ENCODE measurements around the gene CCNE1. TPM values are rescaled to one million over a fixed set of nuclear protein-coding genes. Genes with fewer than 3 reads are reported as not detected.

The CCNE1 gene
- total and polyA plus RNA-seq, 8 donors: 3.6 to 5.8 (median 4.4) TPM

DNA sequence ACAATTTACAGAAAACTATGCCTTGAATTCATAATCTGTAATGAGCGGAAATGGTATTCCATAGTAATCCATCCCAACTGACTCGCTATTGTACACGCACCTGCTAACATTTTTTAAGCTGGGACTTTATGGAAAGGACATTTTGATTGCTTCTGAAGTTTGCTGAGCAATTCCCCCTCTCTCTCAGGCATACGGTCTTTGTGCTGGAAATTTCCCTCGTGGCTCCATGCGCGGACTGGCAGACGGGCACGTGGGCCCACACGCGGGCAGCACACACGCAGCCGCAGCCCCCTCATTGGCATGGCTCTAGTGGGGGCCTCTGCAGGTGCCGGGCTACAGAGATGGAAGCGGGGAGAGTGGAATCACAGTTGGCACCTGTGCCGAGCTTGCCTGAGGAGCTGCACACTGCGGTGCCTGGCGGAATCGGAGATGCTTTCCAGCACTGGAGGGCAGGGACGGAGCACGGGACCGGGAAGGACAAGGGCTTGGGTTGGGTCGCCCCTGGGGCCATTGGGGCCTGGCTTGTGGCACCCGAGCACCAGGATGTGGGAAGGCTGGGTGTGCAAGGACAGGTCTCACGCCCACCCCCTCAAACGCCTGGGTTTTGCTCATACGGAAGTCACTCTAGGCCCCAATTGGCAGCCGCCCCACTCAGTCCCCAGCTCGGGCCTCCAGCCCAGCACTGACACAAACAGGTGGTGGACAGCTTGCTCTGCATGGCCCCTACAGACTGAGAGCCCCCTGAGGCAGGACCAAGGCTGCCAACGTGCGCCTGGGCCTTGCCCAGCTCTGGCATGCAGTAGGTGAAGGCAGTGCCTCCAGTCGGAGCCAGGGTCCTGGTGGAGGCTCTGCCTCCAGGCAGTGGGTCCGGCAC, 30.2 kb upstream of the CCNE1 start:
- Histone ChIP-seq H3K36me3 (no peaks in the 10 kb centered on the region), H3K9me3 (no peaks in the 10 kb centered on the region), H3K4me1 (no peaks in the 10 kb centered on the region), H3K4me3 (no peak overlapping the region), H3K27me3 (no peaks in the 10 kb centered on the region), H3K27ac (no peak overlapping the region)
- no peak for ATAC-seq
- TF ChIP-seq, protein P1, sequence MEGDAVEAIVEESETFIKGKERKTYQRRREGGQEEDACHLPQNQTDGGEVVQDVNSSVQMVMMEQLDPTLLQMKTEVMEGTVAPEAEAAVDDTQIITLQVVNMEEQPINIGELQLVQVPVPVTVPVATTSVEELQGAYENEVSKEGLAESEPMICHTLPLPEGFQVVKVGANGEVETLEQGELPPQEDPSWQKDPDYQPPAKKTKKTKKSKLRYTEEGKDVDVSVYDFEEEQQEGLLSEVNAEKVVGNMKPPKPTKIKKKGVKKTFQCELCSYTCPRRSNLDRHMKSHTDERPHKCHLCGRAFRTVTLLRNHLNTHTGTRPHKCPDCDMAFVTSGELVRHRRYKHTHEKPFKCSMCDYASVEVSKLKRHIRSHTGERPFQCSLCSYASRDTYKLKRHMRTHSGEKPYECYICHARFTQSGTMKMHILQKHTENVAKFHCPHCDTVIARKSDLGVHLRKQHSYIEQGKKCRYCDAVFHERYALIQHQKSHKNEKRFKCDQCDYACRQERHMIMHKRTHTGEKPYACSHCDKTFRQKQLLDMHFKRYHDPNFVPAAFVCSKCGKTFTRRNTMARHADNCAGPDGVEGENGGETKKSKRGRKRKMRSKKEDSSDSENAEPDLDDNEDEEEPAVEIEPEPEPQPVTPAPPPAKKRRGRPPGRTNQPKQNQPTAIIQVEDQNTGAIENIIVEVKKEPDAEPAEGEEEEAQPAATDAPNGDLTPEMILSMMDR (IDR thresholded peaks at IDR 0.05): no peak
- peak in 2 of 4 donors; percentile 46 to 71 for DNase-seq
- intact Hi-C loops (cut with DNase I): no loop called here

DNA sequence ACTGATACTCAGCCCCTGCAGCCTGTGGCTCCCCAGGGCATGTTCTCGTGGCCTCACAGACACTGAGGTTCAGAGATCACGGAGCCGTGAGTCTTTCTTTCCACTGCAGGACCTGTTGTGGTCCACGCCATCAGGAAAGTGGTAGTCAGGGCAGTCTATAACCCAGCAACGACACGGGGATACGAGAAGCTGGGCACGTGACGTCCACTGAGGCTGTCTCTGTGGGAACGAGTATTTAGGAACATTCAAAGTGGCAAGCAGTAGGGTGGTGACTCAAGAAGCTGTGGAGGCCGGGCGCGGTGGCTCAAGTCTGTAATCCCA, 29.6 kb upstream of the CCNE1 start:
- intact Hi-C loops (cut with DNase I): no loop called here
- DNase-seq (no peak), ATAC-seq (no peak)
- no peaks in the 10 kb centered on the region for H3K9me3 ChIP-seq
- no peaks in the 10 kb centered on the region for H3K36me3 ChIP-seq
- no peak overlapping the region for H3K27ac ChIP-seq
- no peak overlapping the region for H3K4me3 ChIP-seq
- H3K4me1 ChIP-seq: no peaks in the 10 kb centered on the region
- no peaks in the 10 kb centered on the region for H3K27me3 ChIP-seq
- TF ChIP-seq, protein P1 (IDR thresholded peaks at IDR 0.05): no peak

DNA sequence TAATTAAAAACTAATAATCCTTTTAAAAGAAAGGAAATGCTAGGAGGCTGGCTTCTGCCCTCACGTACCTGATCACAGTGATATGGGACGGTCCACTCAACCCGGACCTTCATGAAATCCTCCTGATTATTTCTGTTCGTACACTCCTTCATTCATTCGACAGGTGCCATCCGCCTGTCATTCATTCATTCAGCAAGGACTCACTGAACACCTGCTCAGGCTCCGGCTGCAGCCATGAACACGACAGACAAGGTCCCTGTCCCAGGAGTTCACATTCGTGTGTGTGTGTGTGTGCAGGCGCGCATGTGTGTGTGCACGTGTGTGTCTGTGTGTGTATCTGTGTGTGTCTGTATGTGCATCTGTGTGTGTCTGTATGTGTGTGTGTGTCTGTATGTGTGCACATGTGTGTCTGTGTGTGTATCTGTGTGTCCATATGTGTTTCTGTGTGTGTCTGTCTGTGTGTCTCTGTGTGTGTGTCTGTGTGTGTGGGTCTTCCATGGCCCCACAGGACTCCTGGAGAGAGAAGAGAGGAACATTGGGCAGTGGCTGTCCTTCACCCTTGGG, 28.1 kb upstream of the CCNE1 start:
- H3K4me1 ChIP-seq: no peaks in the 10 kb centered on the region
- no peak overlapping the region for H3K4me3 ChIP-seq
- TF ChIP-seq, protein P1 (IDR thresholded peaks at IDR 0.05): no peak
- ATAC-seq (no peak), DNase-seq (peak in 1 of 4 donors; percentile 42)
- H3K36me3 ChIP-seq: no peaks in the 10 kb centered on the region
- H3K27me3 ChIP-seq: no peaks in the 10 kb centered on the region
- H3K27ac ChIP-seq: no peak overlapping the region
- no peaks in the 10 kb centered on the region for H3K9me3 ChIP-seq
- intact Hi-C loops (cut with DNase I): no loop called here

DNA sequence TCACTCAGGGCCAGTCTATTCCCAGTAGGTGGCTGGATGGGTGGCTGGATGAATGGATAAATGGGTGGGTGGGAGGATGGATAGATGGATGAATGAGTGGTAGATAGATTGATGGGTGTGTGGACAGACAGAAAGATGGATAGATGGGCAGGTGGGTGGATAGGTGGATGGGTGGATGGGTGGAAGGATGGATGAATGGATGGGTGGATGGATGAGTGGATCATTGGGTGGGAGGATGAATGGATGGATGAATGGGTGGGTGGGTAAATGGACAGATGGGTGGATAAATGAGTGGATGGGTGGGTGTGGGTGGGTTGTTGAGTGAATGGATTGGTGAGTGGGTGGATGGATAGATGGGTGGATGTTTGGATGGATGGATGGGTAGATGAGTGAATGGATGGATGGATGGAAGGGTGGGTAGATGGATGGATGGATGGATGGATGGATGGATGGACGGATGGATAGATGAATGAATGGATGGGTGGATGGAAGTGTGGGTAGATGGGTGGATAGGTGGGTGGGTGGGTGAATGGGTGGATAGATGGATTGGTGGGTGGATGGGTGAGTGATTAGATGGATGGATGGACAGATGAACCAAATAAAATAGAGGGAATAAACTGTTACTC, 27.1 kb upstream of the CCNE1 start:
- TF ChIP-seq, protein P1 (IDR thresholded peaks at IDR 0.05): no peak
- no peaks in the 10 kb centered on the region for H3K36me3 ChIP-seq
- ATAC-seq (no peak), DNase-seq (no peak)
- H3K4me3 ChIP-seq: no peak overlapping the region
- intact Hi-C loops (cut with DNase I): no loop called here
- H3K27ac ChIP-seq: no peak overlapping the region
- no peaks in the 10 kb centered on the region for H3K27me3 ChIP-seq
- no peaks in the 10 kb centered on the region for H3K9me3 ChIP-seq
- no peaks in the 10 kb centered on the region for H3K4me1 ChIP-seq

DNA sequence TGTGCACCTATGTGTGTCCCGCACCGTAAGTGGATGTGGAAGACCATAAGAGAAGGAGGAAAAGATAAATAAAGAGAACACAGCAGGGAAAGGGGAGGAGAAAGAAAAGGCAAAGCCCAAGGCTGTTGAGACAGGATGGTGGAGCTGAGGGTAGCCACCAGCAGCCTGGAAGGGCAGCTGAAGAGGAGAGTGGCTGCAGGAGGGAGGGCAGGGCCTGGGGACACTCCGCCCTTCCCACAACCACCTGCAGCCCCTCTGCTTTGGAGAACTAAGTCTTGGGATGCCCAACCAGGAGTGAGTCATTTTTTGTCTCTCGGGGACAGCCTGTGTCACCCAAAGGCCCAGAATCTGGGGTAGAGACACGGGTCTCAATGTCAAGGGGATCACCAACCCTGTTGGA, 26.4 kb upstream of the CCNE1 start:
- no peaks in the 10 kb centered on the region for H3K4me1 ChIP-seq
- H3K27me3 ChIP-seq: no peaks in the 10 kb centered on the region
- no peaks in the 10 kb centered on the region for H3K36me3 ChIP-seq
- H3K4me3 ChIP-seq: no peak overlapping the region
- H3K27ac ChIP-seq: no peak overlapping the region
- intact Hi-C loops (cut with DNase I): no loop called here
- ATAC-seq (no peak), DNase-seq (peak in 1 of 4 donors; percentile 5)
- TF ChIP-seq, protein P1 (IDR thresholded peaks at IDR 0.05): no peak
- H3K9me3 ChIP-seq: no peaks in the 10 kb centered on the region

Measured in left lung (tissue), 10 donors.